8988T (cell line): ENCODE results near the gene OBI1.
"Not testable (repeated sequence)": the region's sequence is repeated elsewhere in the genome, so short reads cannot be mapped to it uniquely, and the experiment has no call there.

Source experiments
- DNase-seq: peaks from one replicate; pipeline ENCODE4 v3.0.0; 2011

The OBI1 gene

GRCh38 chr13:78658630-78659449 is at the start of gene OBI1:
Gene OBI1, minus strand, starts transcription at chr13:78659155. Its CDS starts 35 bp downstream, at chr13:78659120.
- peak; percentile 55 for DNase-seq

GRCh38 chr13:78701383-78701782 is 42.4 kb upstream of the OBI1 start:
- DNase-seq, result no peak

GRCh38 chr13:78700121-78700910 is 41.4 kb upstream of the OBI1 start:
- no peak for DNase-seq

- peak; percentile 13 for DNase-seq
Observed at GRCh38 chr13:78689011-78689410, 30.1 kb upstream of the OBI1 start.

GRCh38 chr13:78686461-78686860 is 27.5 kb upstream of the OBI1 start:
- no peak for DNase-seq

- no peak for DNase-seq
Observed at GRCh38 chr13:78680576-78681350, 21.8 kb upstream of the OBI1 start.

- DNase-seq, result no peak
Observed at GRCh38 chr13:78680115-78680561, 21.2 kb upstream of the OBI1 start.

- no peak for DNase-seq
Observed at GRCh38 chr13:78679329-78679728, 20.4 kb upstream of the OBI1 start.

GRCh38 chr13:78675112-78675511 is 16.2 kb upstream of the OBI1 start:
- no peak for DNase-seq

GRCh38 chr13:78674638-78675037 is 15.7 kb upstream of the OBI1 start:
- DNase-seq, result no peak

- no peak for DNase-seq
Observed at GRCh38 chr13:78662467-78662866, 3.5 kb upstream of the OBI1 start.

GRCh38 chr13:78660495-78660857 is 1.5 kb upstream of the OBI1 start:
- no peak for DNase-seq

GRCh38 chr13:78659732-78660494 is 958 bp upstream of the OBI1 start:
- DNase-seq, result no peak

GRCh38 chr13:78659450-78659730 is 435 bp upstream of the OBI1 start:
- no peak for DNase-seq

GRCh38 chr13:78657699-78658629 is 991 bp downstream of the OBI1 start:
- no peak for DNase-seq

GRCh38 chr13:78655906-78656305 is 3.0 kb downstream of the OBI1 start:
- no peak for DNase-seq

GRCh38 chr13:78655007-78655406 is 3.9 kb downstream of the OBI1 start:
- DNase-seq, result no peak

- no peak for DNase-seq
Observed at GRCh38 chr13:78652651-78653050, 6.3 kb downstream of the OBI1 start.

- no peak for DNase-seq
Observed at GRCh38 chr13:78650717-78651083, 8.3 kb downstream of the OBI1 start.

- DNase-seq, result no peak
Observed at GRCh38 chr13:78649997-78650716, 8.8 kb downstream of the OBI1 start.

- DNase-seq, result not testable (repeated sequence)
Observed at GRCh38 chr13:78647109-78647678, 11.8 kb downstream of the OBI1 start.
